ENCODE results near the gene THSD4.

DNA sequence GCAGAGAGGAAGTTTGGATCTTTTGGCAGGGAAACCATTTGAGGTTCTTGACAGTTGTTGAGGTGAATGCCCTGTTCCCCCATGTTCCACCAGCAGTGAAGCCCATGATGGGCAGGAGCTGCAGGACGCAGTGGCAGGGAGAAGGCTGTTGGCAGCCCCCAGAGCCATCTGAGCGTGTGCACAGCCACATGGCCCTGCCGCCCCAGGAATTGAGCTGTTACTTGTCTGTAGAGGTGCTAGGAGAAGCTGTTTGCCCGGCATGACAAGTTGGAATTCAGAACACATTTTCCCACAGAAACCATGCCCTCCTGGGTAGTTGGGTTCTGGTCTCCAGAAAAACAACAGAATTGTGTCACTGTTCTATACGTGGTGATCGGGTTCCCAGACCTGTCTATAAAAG lies 476.9 kb downstream of the THSD4 start:
- TF ChIP-seq, protein P1, sequence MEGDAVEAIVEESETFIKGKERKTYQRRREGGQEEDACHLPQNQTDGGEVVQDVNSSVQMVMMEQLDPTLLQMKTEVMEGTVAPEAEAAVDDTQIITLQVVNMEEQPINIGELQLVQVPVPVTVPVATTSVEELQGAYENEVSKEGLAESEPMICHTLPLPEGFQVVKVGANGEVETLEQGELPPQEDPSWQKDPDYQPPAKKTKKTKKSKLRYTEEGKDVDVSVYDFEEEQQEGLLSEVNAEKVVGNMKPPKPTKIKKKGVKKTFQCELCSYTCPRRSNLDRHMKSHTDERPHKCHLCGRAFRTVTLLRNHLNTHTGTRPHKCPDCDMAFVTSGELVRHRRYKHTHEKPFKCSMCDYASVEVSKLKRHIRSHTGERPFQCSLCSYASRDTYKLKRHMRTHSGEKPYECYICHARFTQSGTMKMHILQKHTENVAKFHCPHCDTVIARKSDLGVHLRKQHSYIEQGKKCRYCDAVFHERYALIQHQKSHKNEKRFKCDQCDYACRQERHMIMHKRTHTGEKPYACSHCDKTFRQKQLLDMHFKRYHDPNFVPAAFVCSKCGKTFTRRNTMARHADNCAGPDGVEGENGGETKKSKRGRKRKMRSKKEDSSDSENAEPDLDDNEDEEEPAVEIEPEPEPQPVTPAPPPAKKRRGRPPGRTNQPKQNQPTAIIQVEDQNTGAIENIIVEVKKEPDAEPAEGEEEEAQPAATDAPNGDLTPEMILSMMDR (IDR thresholded peaks at IDR 0.05) = no peak
- TF ChIP-seq POLR2A (IDR thresholded peaks at IDR 0.05) = no peak
